Measurements from ENCODE around the gene PHIP. TPM values are rescaled to one million over a fixed set of nuclear protein-coding genes. Genes with fewer than 3 reads are reported as not detected.
"Not testable (repeated sequence)": the region's sequence is repeated elsewhere in the genome, so short reads cannot be mapped to it uniquely, and the experiment has no call there.

Gene PHIP
- 10 to 100 TPM; 29.1 to 30.2 TPM for total RNA-seq

GRCh38 chr6:79078075-79078969 lies at the start of gene PHIP:
Gene PHIP (minus strand): TSS chr6:79078254. CDS start chr6:79078068, 186 bp downstream.
- peak; percentile 94 for DNase-seq
- POLR2A ChIA-PET, result interaction anchor here (0.6 to 2.6 kb wide), 20 partner anchors 9 to 459 kb away, joined by 3 to 15 read pairs (median 4); partner anchors contain the start of genes IRAK1BP1 and LCA5
- Mint-ChIP-seq H3K36me3 (ENCODE audit: low read depth) (peaks cover 17% of the 10 kb centered on the region), H3K9me3 (ENCODE audit: insufficient read depth) (no peaks in the 10 kb centered on the region), H3K4me3 (peak within 1 kb of the TSS; percentile 93), H3K27me3 (ENCODE audit: low read depth) (peaks cover 12% of the 10 kb centered on the region), H3K4me1 (ENCODE audit: low read depth) (peaks cover 38% of the 10 kb centered on the region), H3K27ac (peak within 1 kb of the TSS; percentile 97)
- CTCF ChIA-PET, result interaction anchor here (1.0 to 1.4 kb wide), 2 partner anchors 9 to 65 kb away, joined by 3 to 5 read pairs; no protein-coding TSS in a partner anchor
- peak; percentile 88 for ATAC-seq

GRCh38 chr6:79127660-79128059 lies 49.6 kb upstream of the PHIP start:
- Mint-ChIP-seq H3K4me3 (no peak overlapping the region), H3K9me3 (ENCODE audit: insufficient read depth) (no peaks in the 10 kb centered on the region), H3K27ac (no peak overlapping the region), H3K36me3 (ENCODE audit: low read depth) (no peaks in the 10 kb centered on the region), H3K4me1 (ENCODE audit: low read depth) (no peaks in the 10 kb centered on the region), H3K27me3 (ENCODE audit: low read depth) (peaks cover 17% of the 10 kb centered on the region)
- ChIA-PET CTCF (no interaction called here), POLR2A (no interaction called here)
- no peak for DNase-seq
- ATAC-seq, result no peak

GRCh38 chr6:79119217-79119616 lies 41.2 kb upstream of the PHIP start:
- DNase-seq (no peak), ATAC-seq (no peak)
- Mint-ChIP-seq H3K4me3 (no peak overlapping the region), H3K4me1 (ENCODE audit: low read depth) (peaks cover 4% of the 10 kb centered on the region), H3K9me3 (ENCODE audit: insufficient read depth) (no peaks in the 10 kb centered on the region), H3K27ac (no peak overlapping the region), H3K36me3 (ENCODE audit: low read depth) (no peaks in the 10 kb centered on the region), H3K27me3 (ENCODE audit: low read depth) (peaks cover 9% of the 10 kb centered on the region)
- POLR2A ChIA-PET, result no interaction called here
- CTCF ChIA-PET, result no interaction called here

- POLR2A ChIA-PET, result no interaction called here
- H3K27me3 Mint-ChIP-seq (ENCODE audit: low read depth), result peaks cover 8% of the 10 kb centered on the region
- ATAC-seq, result no peak
- no peak for DNase-seq
- H3K27ac Mint-ChIP-seq, result no peak overlapping the region
- H3K9me3 Mint-ChIP-seq (ENCODE audit: insufficient read depth), result no peaks in the 10 kb centered on the region
- H3K4me1 Mint-ChIP-seq (ENCODE audit: low read depth), result peaks cover 4% of the 10 kb centered on the region
- CTCF ChIA-PET, result no interaction called here
- no peaks in the 10 kb centered on the region for H3K36me3 Mint-ChIP-seq (ENCODE audit: low read depth)
- no peak overlapping the region for H3K4me3 Mint-ChIP-seq
Observed at GRCh38 chr6:79117752-79118151, 39.7 kb upstream of the PHIP start.

GRCh38 chr6:79115553-79116182 lies 37.6 kb upstream of the PHIP start:
- H3K36me3 Mint-ChIP-seq (ENCODE audit: low read depth), result no peaks in the 10 kb centered on the region
- POLR2A ChIA-PET, result no interaction called here
- DNase-seq (no peak), ATAC-seq (no peak)
- peaks cover 8% of the 10 kb centered on the region for H3K27me3 Mint-ChIP-seq (ENCODE audit: low read depth)
- H3K9me3 Mint-ChIP-seq (ENCODE audit: insufficient read depth), result no peaks in the 10 kb centered on the region
- H3K4me3 Mint-ChIP-seq, result no peak overlapping the region
- peaks cover 4% of the 10 kb centered on the region for H3K4me1 Mint-ChIP-seq (ENCODE audit: low read depth)
- no peak overlapping the region for H3K27ac Mint-ChIP-seq
- CTCF ChIA-PET, result no interaction called here

GRCh38 chr6:79111549-79111948 lies 33.5 kb upstream of the PHIP start:
- no peak overlapping the region for H3K27ac Mint-ChIP-seq
- POLR2A ChIA-PET, result no interaction called here
- DNase-seq (no peak), ATAC-seq (no peak)
- no peaks in the 10 kb centered on the region for H3K36me3 Mint-ChIP-seq (ENCODE audit: low read depth)
- H3K27me3 Mint-ChIP-seq (ENCODE audit: low read depth), result peaks cover 2% of the 10 kb centered on the region
- no peak overlapping the region for H3K4me3 Mint-ChIP-seq
- H3K4me1 Mint-ChIP-seq (ENCODE audit: low read depth), result no peaks in the 10 kb centered on the region
- no peaks in the 10 kb centered on the region for H3K9me3 Mint-ChIP-seq (ENCODE audit: insufficient read depth)
- CTCF ChIA-PET, result no interaction called here

GRCh38 chr6:79101164-79101563 lies 23.1 kb upstream of the PHIP start:
- DNase-seq (no peak), ATAC-seq (no peak)
- ChIA-PET CTCF (no interaction called here), POLR2A (no interaction called here)
- Mint-ChIP-seq H3K36me3 (ENCODE audit: low read depth) (no peaks in the 10 kb centered on the region), H3K4me3 (no peak overlapping the region), H3K9me3 (ENCODE audit: insufficient read depth) (no peaks in the 10 kb centered on the region), H3K27me3 (ENCODE audit: low read depth) (peaks cover 12% of the 10 kb centered on the region), H3K4me1 (ENCODE audit: low read depth) (no peaks in the 10 kb centered on the region), H3K27ac (no peak overlapping the region)

GRCh38 chr6:79100304-79100703 lies 22.2 kb upstream of the PHIP start:
- no peak for ATAC-seq
- no peaks in the 10 kb centered on the region for H3K36me3 Mint-ChIP-seq (ENCODE audit: low read depth)
- H3K4me3 Mint-ChIP-seq, result no peak overlapping the region
- no peaks in the 10 kb centered on the region for H3K4me1 Mint-ChIP-seq (ENCODE audit: low read depth)
- ChIA-PET CTCF (no interaction called here), POLR2A (no interaction called here)
- H3K27me3 Mint-ChIP-seq (ENCODE audit: low read depth), result peaks cover 8% of the 10 kb centered on the region
- DNase-seq, result no peak
- no peaks in the 10 kb centered on the region for H3K9me3 Mint-ChIP-seq (ENCODE audit: insufficient read depth)
- H3K27ac Mint-ChIP-seq, result no peak overlapping the region

- no peak for DNase-seq
Observed at GRCh38 chr6:79094938-79095337, 16.9 kb upstream of the PHIP start.

GRCh38 chr6:79091801-79092200 lies 13.7 kb upstream of the PHIP start:
- H3K27me3 Mint-ChIP-seq (ENCODE audit: low read depth), result peaks cover 29% of the 10 kb centered on the region
- H3K27ac Mint-ChIP-seq; POLR2A ChIA-PET; H3K36me3 Mint-ChIP-seq (ENCODE audit: low read depth); H3K4me1 Mint-ChIP-seq (ENCODE audit: low read depth); DNase-seq; ATAC-seq; H3K9me3 Mint-ChIP-seq (ENCODE audit: insufficient read depth); H3K4me3 Mint-ChIP-seq: not testable (repeated sequence)
- CTCF ChIA-PET, result interaction anchor here (0.9 kb wide), 1 partner anchor 19 kb away, joined by 3 read pairs; no protein-coding TSS in a partner anchor

More at GRCh38 chr6:79094938-79095337, 16.9 kb upstream of the PHIP start:
- H3K27ac Mint-ChIP-seq, result no peak overlapping the region
- H3K4me1 Mint-ChIP-seq (ENCODE audit: low read depth), result no peaks in the 10 kb centered on the region
- no peaks in the 10 kb centered on the region for H3K9me3 Mint-ChIP-seq (ENCODE audit: insufficient read depth)
- H3K36me3 Mint-ChIP-seq (ENCODE audit: low read depth), result no peaks in the 10 kb centered on the region
- no peak overlapping the region for H3K4me3 Mint-ChIP-seq
- ChIA-PET POLR2A (no interaction called here), CTCF (no interaction called here)
- H3K27me3 Mint-ChIP-seq (ENCODE audit: low read depth), result peaks cover 14% of the 10 kb centered on the region
- ATAC-seq, result no peak

- DNase-seq (no peak), ATAC-seq (no peak)
- H3K4me3 Mint-ChIP-seq, result no peak overlapping the region
- no peaks in the 10 kb centered on the region for H3K9me3 Mint-ChIP-seq (ENCODE audit: insufficient read depth)
- POLR2A ChIA-PET, result no interaction called here
- peaks cover 30% of the 10 kb centered on the region for H3K27me3 Mint-ChIP-seq (ENCODE audit: low read depth)
- CTCF ChIA-PET, result no interaction called here
- no peak overlapping the region for H3K27ac Mint-ChIP-seq
- no peaks in the 10 kb centered on the region for H3K36me3 Mint-ChIP-seq (ENCODE audit: low read depth)
- no peaks in the 10 kb centered on the region for H3K4me1 Mint-ChIP-seq (ENCODE audit: low read depth)
Observed at GRCh38 chr6:79089552-79090404, 11.7 kb upstream of the PHIP start.

GRCh38 chr6:79084693-79085092 lies 6.6 kb upstream of the PHIP start:
- Mint-ChIP-seq H3K36me3 (ENCODE audit: low read depth) (no peaks in the 10 kb centered on the region), H3K4me3 (no peak overlapping the region), H3K27me3 (ENCODE audit: low read depth) (peaks cover 36% of the 10 kb centered on the region)

More at GRCh38 chr6:79084693-79085092, 6.6 kb upstream of the PHIP start:
- ChIA-PET CTCF (no interaction called here), POLR2A (no interaction called here)
- ATAC-seq, result no peak
- H3K27ac Mint-ChIP-seq, result no peak overlapping the region
- no peak for DNase-seq
- no peaks in the 10 kb centered on the region for H3K9me3 Mint-ChIP-seq (ENCODE audit: insufficient read depth)
- H3K4me1 Mint-ChIP-seq (ENCODE audit: low read depth), result peaks cover 7% of the 10 kb centered on the region

All from activated CD8-positive, alpha-beta T cell treated with anti-CD3 and anti-CD28 coated beads, Interleukin-2, amount 10 ng/mL, durations not matched to agents 7 days and 5 days (primary cell).